Muscle layer of duodenum (tissue), 2 donors: ENCODE measurements around the gene GOLGA6D.
"Not testable (repeated sequence)": the region's sequence is repeated elsewhere in the genome, so short reads cannot be mapped to it uniquely, and the experiment has no call there.

Experiments
- H3K27ac ChIP-seq: one replicate; pipeline ENCODE4 v1.7.0; 2013; ENCODE audit warnings: mild to moderate bottlenecking, low read length
- H3K27me3 ChIP-seq: one replicate; pipeline ENCODE4 v1.7.0; 2013; ENCODE audit warnings: low read depth, mild to moderate bottlenecking, control low read depth, low read length
- H3K36me3 ChIP-seq, 2 donors: one replicate each; pipeline ENCODE4 v1.7.0; 2013; ENCODE audit warnings: low read length in 2 of 2, control low read depth in 1 of 2, mild to moderate bottlenecking in 1 of 2; ENCODE audit not compliant: insufficient read depth in 2 of 2, control insufficient read depth in 1 of 2
- H3K4me1 ChIP-seq, 2 donors: one replicate each; pipeline ENCODE4 v1.7.0; 2013; ENCODE audit warnings: low read length in 2 of 2, mild to moderate bottlenecking in 2 of 2, control low read depth in 1 of 2, moderate library complexity in 1 of 2; ENCODE audit not compliant: insufficient read depth in 2 of 2, control insufficient read depth in 1 of 2
- H3K4me3 ChIP-seq, 2 donors: one replicate each; pipeline ENCODE4 v1.7.0; 2013; ENCODE audit warnings: low read length in 2 of 2, low read depth in 1 of 2, mild to moderate bottlenecking in 1 of 2
- H3K9me3 ChIP-seq, 2 donors: one replicate each; pipeline ENCODE4 v1.7.0; 2013; ENCODE audit warnings: low read length in 2 of 2, control low read depth in 1 of 2, mild to moderate bottlenecking in 1 of 2; ENCODE audit not compliant: control insufficient read depth in 1 of 2
- donor health status: healthy.

Gene GOLGA6D

DNA sequence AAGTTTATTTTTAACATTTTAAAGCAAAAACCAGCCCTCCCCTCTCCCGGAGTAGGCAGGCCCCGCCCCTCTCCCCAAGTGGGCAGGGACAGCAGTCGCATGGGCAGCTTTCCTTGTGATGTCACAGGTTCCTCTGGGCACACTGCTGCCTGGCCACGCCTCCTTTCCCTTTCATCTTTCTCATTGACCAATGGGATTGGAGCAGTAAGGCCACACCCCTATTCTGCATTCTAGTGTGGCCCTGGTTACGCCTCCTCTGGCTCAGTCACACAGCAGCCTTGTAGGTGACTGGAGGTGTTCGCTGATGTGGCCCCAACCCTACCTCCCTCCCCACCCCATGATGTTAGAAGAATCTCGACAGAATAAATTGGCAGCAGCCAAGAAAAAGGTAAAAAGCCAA, at the start of gene GOLGA6D:
Gene GOLGA6D (plus strand): TSS at position 264 of the 400 bp plus-strand sequence. CDS start 41 bp downstream, at position 305.
- not testable (repeated sequence) for H3K36me3 ChIP-seq, H3K27me3 ChIP-seq, H3K4me1 ChIP-seq, H3K9me3 ChIP-seq, H3K4me3 ChIP-seq, H3K27ac ChIP-seq

- H3K9me3 ChIP-seq, result no peaks in the 10 kb centered on the region
- H3K4me3 ChIP-seq, result no peak overlapping the region
- no peaks in the 10 kb centered on the region for H3K27me3 ChIP-seq
- no peak overlapping the region for H3K27ac ChIP-seq
- no peaks in the 10 kb centered on the region for H3K36me3 ChIP-seq
- no peaks in the 10 kb centered on the region for H3K4me1 ChIP-seq
Observed at GRCh38 chr15:75233504-75234190, 49.0 kb upstream of the GOLGA6D start.

DNA sequence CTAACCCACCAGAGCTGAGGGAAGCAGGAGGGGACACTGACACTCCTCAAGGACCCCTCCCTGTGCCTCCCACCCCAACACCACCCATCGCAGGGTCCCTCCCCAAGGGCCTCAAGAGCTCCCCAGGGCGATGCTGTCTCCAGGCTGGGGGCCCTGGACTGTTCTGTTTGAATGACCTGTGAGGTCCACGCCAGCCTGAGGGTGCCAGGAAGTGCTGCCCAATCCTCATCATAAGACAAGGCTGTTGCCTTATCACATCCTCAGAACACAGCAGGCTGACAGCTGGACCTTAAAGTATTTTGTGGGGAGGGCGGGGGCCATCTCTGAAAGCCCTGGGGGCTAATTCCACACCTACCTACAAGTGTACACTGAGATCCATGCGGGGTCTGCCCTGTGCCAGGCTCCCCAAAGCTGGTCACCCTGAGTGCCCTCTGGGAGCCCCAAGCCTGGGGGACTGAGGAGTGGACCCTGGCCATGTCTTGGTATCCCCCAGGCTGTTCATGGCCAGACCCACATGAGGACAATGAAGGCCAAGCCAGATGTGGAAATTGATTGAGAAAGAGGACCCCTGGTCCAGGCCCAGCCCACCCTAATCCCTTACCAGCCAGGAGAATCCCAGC, 48.3 kb upstream of the GOLGA6D start:
- Histone ChIP-seq H3K4me3 (no peak overlapping the region), H3K27me3 (no peaks in the 10 kb centered on the region), H3K27ac (no peak overlapping the region)

GRCh38 chr15:75235051-75235673, 47.5 kb upstream of the GOLGA6D start:
- H3K4me1 ChIP-seq, result no peaks in the 10 kb centered on the region
- H3K9me3 ChIP-seq, result no peaks in the 10 kb centered on the region
- H3K4me3 ChIP-seq, result no peak overlapping the region
- no peaks in the 10 kb centered on the region for H3K36me3 ChIP-seq
- no peaks in the 10 kb centered on the region for H3K27me3 ChIP-seq
- no peak overlapping the region for H3K27ac ChIP-seq

More for the DNA sequence above, 48.3 kb upstream of the GOLGA6D start:
- H3K36me3 ChIP-seq, result no peaks in the 10 kb centered on the region
- no peaks in the 10 kb centered on the region for H3K9me3 ChIP-seq
- H3K4me1 ChIP-seq, result no peaks in the 10 kb centered on the region

DNA sequence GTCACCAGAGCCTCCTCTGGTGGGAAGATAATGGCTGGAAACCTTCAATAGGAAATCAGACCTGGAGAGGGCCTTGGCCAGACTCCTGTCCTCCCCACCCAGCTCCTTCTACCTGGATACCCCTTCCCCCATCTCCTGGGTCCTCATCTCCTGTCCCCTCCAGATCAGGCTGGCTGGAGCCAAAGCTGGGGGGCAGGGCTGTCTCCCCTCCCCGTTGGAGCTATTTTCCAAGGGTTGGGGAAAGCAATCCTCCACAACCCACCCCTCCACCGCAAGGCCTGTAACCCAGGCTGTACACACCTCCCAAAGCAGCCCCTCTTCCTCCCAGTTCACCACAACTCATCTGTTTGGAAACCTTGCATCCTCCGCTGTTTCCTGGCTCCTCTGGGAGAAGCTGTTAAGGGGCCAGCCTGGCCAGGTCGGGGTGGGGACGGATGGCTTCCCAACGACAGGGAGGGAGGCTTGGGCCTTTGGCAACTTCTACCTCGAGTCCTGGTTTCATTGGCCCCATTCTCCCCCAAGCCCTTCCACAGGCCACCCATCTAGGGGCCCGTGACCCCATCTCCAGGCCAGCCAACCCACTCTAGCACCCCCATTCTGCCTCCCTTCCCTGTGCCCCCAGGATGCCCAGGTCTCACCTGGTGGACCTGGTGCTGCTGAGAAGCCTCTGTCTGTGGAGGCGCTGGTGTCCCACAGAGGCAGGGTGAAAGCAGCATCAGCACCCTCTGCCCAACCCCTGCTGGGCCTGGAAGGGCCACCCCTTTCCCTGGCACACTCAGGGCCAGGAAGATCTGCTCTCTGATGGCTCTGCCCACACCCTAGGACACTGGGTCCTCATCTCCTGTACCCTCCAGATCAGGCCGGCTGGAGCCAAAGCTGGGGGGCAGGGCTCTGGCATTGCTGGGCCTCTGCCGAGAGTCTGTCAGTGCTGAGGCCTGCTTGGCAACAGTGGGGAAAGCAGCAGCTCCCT, 46.6 kb upstream of the GOLGA6D start:
- Histone ChIP-seq H3K4me3 (no peak overlapping the region), H3K27ac (no peak overlapping the region), H3K27me3 (no peaks in the 10 kb centered on the region), H3K36me3 (no peaks in the 10 kb centered on the region), H3K4me1 (no peaks in the 10 kb centered on the region), H3K9me3 (no peaks in the 10 kb centered on the region)

DNA sequence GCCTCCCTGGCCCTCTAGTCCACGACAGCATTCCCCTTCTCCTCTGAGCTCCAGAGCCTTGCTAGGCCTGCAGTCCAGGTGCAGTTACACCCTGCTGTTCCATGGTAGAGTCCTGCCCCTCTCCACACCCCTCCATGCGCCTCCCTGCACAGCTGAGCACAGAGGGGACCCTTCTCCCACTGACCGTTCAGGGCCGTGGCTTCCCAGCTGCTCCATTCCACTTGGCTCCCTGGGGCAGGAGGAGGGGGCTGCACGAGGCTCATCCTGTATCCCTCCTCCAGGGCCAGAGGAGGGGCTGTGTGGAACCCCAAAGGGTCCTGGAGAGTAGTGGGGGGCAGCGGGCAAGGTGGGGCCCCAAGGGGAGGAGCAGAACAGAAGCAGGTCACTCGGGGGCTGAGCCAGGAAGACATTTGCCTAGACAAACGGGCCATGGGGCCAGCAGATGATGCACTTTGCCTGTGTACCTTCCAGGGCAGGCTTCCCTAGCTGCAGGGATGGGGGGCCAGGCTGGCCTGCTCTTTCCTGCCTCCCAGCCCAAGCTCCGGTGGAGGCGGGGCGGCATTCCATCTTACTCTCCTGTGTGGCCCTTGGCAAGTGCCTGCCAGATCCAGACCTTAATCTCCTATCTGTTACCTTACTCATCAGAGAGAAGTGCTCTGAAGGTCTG, 45.2 kb upstream of the GOLGA6D start:
- no peaks in the 10 kb centered on the region for H3K4me1 ChIP-seq
- H3K4me3 ChIP-seq, result no peak overlapping the region
- H3K27ac ChIP-seq, result no peak overlapping the region
- H3K36me3 ChIP-seq, result no peaks in the 10 kb centered on the region
- no peaks in the 10 kb centered on the region for H3K27me3 ChIP-seq
- no peaks in the 10 kb centered on the region for H3K9me3 ChIP-seq

DNA sequence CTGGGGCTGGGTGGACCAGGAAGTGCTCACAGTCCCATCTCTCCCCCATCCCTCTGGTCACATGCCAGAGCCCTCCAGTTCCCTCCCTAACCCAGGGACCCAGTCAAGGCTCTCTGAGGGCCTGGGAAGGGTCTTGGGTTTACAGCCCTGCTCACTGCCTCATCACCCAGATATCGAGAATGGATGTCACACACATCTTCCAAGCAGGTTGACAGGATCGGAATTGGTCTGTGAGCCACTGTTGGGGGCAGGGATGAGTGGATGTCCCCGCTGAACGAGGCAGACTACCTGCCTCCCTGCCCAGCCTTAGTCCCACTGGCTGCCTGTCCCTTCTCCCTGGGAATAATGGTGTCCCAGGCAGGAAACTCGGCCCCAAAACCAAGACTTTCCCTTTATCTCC, 44.5 kb upstream of the GOLGA6D start:
- H3K27me3 ChIP-seq, result no peaks in the 10 kb centered on the region
- H3K4me3 ChIP-seq, result no peak overlapping the region
- no peaks in the 10 kb centered on the region for H3K36me3 ChIP-seq
- H3K4me1 ChIP-seq, result no peaks in the 10 kb centered on the region
- H3K27ac ChIP-seq, result no peak overlapping the region
- no peaks in the 10 kb centered on the region for H3K9me3 ChIP-seq

- not testable (repeated sequence) for H3K27me3 ChIP-seq, H3K27ac ChIP-seq, H3K9me3 ChIP-seq, H3K4me3 ChIP-seq, H3K4me1 ChIP-seq, H3K36me3 ChIP-seq
Observed at GRCh38 chr15:75245741-75246140, 36.9 kb upstream of the GOLGA6D start.

DNA sequence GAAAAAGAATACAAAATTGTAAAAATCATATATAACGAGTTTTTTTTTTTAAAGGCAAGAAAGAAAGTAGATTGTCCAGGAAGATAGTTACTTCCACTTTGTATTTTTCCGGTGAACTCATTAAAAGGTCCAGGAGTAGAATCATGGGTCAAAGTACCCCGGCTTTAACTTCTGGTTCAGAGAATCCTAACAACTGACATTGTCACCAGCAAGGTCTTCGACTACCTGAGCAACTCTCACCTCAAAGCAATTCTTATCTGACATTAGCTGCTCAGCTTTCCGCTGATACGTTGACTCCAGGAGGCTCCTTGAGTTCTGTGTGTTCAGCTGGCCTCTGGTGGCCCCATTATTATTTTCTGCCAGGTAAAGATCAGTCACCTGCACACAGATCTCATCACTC, 33.6 kb upstream of the GOLGA6D start:
- not testable (repeated sequence) for H3K9me3 ChIP-seq, H3K27ac ChIP-seq, H3K4me3 ChIP-seq, H3K27me3 ChIP-seq, H3K36me3 ChIP-seq, H3K4me1 ChIP-seq

- no peaks in the 10 kb centered on the region for H3K9me3 ChIP-seq
- no peaks in the 10 kb centered on the region for H3K27me3 ChIP-seq
- no peaks in the 10 kb centered on the region for H3K36me3 ChIP-seq
Observed at GRCh38 chr15:75249726-75250125, 32.9 kb upstream of the GOLGA6D start.

DNA sequence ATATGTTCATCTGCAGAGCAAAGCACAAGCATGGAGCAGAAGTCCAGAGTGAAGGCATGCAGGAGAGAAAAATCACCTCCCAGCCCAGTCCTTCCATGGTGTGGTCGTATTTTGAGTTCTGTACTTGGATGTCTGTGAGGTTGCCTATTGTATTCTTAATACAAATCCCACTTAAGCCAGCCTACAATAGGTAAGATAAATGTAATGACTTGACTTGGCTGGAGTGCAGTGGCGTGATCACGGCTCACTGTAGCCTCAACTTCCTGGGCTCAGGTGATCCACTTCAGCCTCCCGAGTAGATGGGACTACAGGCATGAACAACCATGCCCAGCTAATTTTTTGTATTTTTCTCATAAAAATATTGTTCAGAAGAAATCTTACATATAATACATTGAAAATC, 31.3 kb upstream of the GOLGA6D start:
- H3K4me1 ChIP-seq, H3K9me3 ChIP-seq, H3K4me3 ChIP-seq: not testable (repeated sequence)

More at GRCh38 chr15:75249726-75250125, 32.9 kb upstream of the GOLGA6D start:
- Histone ChIP-seq H3K4me3 (no peak overlapping the region), H3K4me1 (no peaks in the 10 kb centered on the region), H3K27ac (no peak overlapping the region)

More for the DNA sequence above, 31.3 kb upstream of the GOLGA6D start:
- H3K36me3 ChIP-seq, H3K27me3 ChIP-seq, H3K27ac ChIP-seq: not testable (repeated sequence)
